Activated naive CD4-positive, alpha-beta T cell (primary cell): ENCODE data around the gene DDX54.
"Not testable (repeated sequence)": the region's sequence is repeated elsewhere in the genome, so short reads cannot be mapped to it uniquely, and the experiment has no call there.

Experiments used
- DNase-seq, 4 experiments: peaks; one replicate each; lab custom pipeline; 2025; lab: John Stamatoyannopoulos, UW

Gene DDX54

DNA sequence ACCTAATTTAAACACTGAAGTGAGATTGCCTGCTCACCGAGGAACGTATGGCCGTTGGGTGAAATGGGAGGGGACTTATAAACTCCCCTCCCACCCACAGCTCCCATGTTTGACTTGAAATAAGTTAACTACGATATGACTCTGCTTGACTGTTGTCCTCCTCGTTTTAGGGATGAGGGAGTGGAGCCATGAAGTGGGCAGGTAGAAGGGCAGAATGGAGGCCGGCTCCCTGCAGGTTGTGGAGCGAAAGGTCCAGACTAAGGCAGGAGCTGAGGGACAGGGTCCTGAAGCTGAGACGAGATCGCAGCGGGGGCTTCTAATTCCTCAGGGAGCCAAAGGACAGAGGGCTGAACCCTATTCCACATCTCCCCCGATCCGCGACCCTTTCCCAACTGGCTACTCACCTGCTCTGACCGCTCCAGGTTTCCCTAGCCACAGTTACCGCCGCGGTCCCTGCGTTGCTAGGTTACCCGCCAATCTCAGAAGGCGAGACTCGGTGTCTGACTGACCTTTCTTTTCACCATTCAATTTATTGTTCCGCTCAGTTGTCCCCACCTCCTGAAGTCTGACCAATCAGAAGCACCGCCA lies 35.4 kb upstream of the DDX54 start:
- no peak for DNase-seq

DNA sequence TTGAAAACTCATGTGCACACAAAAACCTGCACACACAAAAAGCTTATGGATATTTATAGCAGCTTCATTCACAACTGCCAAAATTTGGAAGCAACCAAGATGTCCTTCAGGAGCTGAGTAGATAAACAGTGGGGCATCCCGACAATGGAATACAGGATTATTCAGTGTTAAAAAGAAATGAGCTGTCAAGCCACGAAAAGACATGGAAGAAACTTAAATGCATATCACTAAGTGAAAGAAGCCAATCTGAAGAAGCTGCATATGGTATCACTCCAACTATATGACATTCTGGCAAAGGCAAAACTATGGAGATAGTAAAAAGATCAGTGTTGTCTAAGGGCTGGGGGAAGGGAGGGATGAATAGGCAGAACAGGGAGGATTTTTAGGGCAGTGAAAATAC lies 30.7 kb upstream of the DDX54 start:
- DNase-seq, result no peak

DNA sequence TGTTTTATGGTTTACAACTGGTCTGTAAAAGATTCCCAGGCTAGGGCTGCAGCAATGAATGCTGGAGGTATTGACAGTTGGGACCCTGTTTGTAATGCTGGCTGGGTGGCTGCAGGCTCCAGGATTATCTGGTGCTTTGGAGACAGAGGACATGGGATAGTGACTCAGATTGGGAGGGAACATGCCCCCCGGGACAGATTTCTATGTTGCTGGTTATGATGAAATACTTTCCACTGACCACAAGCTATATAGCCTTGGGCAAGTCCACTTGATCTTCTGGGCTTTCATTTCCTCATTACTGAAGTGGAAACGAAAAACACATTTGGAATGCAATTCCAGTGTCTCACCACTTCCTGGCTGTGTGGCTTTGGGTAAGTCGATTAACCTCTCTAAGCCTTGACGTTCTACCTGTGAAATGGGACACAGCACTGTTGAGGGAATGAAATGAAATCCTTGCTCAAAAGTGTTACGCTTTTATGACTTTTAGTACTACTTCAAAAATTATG lies 29.7 kb upstream of the DDX54 start:
- DNase-seq, result no peak

DNA sequence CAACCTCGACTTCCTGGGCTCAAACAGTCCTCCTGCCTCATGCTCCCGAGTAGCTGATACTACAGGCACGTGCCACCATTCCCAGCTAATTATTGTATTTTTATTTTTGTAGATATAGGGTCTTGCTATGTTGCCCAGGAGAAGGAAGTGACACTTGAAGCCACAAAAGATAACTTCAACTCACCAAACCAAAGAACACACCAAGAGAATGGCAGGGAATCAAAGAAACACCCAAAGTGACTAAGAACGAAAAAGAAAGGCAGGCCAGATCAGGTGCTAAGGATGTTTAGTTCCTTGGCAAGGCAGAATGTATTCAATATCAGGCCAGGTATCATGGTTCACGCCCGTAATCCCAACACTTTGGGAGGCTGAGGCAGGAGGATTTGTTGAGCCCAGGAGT lies 25.9 kb upstream of the DDX54 start:
- no peak for DNase-seq

DNA sequence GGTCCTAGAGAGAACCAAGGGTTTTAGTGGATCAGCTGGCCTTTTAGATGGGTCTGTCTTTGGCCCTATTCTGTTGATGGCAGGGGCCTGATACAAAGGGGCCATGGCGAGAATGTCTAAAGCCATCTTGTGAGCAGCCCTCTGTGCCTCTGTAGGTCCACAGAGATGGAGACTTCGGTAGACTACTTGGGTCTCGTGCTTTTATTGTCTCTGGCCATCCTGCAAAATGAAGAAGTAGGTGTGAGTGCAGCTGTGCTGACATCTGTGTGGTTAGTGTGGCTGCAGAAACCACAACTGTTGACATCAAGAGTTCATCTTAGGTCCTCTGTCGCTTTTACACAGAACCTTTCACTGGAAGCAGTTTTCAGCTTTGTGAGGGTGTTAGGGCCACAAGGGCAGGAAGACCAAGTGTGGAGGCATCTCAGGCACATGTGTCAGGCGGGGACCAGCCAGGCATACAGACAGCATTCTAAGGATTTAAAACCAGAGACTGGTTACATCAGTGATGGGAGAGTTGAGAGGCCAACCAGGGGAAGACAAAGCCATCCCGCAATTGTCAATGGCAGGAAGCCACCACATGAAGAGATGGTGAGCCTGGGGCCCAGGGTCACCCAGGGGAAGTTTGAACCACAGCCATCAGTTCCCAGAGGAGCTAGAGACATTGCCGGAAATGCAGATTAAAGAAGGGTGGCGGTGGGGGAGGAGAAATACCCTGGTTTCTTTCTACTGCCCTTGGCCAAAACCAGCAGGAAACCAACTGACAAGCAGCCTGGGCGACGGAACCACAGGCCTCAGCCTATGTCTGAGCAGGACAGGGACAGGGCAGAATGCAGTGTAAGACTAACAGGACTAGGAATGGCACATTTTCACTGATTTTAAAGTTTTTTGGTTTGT lies 23.0 kb upstream of the DDX54 start:
- peak in 2 of 4 experiments; percentile 16 to 18 for DNase-seq

DNA sequence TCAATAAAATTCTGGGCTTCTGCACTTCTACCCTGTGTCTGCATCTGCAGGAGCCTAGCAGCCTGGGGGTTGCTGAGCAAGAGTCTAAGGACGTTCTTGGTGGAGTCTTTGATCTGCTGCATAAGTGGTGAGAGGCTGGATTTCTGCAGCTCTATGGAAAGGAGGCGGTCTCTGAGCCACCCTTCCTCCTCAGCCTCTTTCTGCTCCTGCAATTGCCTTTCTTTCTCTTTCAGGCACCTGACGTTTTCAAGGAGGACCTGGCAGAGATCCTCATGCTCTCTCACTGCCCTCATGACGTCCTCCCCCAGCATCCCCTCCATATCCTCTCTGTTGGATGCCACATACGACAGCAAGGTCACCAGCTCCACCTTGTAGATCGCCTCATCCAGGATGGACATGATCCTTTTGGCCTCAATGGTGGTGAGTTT lies 22.3 kb upstream of the DDX54 start:
- DNase-seq, result no peak

DNA sequence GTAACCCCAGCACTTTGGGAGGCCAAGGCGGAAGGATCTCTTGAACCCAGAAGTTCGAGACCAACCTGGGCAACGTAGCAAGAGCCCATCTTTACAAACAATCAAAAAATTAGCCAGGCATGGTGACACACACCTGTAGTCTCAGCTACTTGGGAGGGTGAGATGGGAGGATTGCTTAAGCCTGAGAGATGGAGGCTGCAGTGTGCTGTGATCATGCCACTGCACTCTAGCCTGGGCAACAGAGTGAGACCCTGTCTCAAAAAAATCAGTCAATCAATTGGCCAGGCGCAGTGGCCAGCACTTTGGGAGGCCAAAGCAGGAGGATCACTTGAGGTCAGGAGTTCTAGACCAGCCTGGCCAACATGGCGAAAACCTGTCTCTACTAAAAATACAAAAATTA lies 21.5 kb upstream of the DDX54 start:
- not testable (repeated sequence) for DNase-seq

DNA sequence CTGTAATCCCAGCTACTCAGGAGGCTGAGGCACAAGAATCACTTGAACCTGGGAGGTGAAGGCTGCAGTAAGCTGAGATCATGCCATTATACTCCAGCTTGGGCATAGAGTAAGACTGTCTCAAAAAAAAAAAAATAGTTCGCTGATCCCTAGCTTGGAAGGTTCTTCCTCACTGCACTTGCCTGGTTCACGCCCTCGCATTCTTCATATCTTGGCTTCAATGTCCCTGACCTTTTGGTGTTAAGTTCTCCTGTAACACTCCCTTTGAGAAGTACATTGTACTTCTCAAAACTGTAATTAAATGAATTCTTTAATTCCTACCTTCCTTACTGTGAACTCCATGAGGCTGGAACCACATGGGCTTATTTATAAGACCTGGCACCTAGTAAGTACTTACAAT lies 19.5 kb upstream of the DDX54 start:
- DNase-seq, result no peak

DNA sequence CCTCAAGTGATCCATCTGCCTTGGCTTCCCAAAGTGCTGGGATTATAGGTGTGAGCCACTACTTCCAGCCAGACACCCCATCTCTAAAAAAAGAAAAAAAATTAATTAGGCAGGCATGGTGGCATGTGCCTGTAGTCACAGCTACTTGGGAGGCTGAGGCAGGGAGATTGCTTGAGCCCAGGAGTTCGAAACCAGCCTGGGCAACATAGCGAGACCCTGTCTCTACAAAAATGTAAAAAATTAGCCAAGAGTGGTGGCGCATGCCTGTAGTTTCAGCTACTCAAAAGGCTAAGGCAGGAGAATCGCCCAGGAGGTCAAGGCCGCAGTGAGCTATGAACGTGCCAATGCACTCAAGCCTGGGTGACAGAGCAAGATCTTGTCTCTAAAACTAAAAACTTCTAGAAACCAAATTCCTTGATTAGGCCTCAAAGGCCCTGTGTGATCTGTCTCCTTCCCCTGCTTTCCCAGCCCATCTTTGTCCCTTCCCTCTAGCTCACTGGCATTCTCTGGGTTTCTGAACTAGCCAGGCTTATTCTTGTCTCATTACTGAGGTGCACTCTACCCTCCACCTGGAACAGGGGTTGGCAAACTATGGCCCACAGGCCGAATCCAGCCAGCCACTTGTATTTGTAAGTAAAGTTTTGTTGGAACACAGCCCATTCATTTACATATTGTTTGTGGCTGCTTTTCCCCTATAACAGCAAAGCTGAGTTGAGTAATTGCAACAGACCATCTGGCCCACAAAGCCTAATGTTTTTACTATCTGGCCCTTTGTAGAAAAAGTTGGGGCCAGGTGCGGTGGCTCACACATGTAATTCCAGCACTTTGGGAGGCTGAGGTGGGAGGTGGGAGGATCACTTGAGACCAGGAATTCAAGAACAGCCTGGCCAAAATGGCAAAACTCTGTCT lies 18.8 kb upstream of the DDX54 start:
- DNase-seq, result no peak

DNA sequence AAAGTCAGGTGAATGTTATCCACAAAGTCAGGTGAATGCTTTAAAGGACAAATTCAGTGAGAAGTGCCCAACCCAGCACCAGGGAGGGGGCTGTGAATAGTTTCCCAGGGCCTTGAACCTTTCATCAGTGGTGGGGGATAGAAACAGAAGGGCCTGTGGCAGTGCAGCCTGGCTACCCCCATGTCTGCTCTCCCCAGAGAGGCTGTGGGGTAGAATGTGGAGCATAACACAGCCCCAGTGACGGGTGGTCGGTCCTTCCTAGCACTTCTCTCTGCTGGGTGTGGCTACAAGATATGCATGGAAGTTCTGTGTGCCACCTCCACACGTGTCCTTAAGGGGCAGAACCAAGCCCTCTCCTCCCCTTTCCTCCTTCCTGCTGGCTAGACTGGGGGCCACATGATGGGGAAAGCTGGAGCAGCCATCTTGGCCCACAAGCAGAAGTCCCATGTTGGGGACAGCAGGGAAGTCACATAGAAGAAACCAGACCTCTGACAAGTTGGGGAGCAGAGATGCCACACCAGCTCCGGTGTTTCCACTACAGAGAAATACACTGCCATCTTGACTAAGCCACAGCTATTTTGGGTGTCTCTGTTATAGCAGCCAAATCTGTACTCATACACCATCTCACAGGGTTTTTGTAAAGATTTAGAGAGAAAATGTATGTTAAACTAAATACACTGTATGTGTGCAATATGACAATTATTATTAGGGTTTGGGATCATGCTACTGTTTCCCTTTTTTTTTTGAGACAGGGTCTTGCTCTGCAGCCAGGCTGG lies 17.2 kb upstream of the DDX54 start:
- no peak for DNase-seq

DNA sequence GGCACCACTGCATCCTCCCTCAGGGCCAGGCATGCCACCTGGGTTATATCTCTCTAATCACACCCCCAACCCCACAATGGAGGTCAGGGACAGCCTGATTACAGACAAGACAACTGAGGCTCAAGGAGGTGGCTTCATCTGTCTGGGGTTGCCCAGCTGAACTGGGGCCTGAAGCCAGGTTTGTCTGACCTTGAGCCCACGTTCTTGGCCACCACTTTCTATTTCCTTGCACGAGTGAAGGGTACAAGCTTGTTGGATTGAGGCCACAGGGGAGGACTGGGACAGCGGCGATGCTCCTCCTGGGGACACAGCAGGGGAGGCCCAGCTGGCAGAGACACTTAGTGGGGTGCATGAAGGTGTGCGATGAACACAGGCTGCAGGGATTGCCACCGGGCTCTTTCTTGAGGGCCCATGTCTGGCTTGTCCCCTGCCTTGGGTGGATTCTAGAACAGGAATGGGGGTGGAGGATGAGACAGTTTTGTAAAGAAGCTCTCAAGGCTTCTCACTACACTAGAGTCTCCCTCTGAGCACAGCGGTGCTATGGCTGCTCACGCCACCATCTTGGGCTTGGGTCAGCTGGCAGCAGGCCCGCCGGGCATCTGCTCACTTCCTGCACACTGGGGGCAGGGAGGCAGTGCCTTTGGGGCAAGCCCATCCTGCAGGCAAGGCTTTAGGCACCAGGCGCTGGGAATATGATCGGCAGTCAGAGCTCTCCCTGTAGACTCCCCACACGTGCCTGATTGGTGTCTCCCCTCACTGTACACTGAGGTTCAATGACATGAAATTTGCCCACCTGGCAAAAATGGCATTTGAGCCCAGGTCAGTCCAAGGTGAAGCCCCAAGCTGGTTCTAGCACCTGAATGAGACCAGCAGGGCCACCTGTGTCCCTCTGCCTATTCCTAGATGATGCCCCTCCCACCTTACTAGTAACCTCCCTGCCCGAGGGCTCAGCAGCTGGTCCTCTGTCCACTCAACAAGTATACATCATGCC lies 16.2 kb upstream of the DDX54 start:
- DNase-seq, result no peak

DNA sequence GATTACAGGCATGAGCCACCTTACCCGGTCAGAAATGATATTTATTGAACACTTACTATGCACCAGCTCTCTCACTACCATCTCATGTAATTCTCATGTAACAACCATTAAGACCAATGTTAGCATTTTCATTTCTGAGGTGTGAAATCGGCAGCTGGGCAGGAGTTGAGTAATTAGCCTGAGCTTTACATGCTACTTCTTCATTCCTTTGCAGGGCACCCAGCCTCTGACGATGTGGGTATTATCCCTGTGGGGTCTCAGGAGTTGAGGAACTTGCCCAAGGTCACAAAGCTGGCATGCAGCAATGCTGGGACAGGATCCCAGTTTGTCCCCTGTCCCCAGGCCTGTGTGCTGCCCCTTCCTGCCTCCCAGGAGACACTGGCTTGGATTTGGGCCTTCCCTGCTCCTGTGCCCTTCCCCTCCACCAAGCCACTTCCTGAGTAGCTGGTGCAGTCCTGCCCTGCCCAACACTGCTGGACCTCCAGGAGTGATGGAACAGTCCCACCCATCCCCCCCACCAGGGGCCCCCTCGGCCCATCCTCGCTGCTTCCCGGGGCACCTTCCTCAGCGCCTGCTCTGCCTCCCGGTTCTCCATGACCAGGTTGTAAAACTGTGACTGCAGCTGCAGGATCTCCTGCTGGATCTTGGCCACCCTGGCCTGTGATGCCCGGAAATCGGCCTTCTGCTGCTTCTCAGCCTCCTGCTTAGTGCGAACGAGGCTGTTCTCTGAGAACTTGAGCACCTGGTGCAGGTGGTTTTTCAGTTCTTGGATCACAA lies 14.9 kb upstream of the DDX54 start:
- DNase-seq, result no peak

DNA sequence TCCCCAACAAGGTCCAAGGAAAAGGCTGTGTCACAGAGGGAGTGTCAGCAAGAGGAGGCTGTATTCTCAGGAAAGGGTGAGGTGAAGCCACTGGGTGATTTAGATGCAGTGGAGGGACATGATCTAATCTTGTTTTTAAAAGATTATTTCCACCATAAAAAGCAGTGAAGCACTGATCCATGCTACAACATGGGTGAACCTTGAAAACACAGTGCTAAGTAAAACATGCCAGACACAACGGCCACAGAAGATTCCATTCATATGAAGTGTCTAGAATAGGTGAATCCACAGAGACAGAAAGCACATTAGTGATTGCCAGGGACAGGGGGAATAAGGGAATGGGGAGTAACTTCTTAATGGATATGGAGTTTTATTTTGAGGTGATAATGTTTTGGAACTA lies 13.0 kb upstream of the DDX54 start:
- DNase-seq, result no peak

DNA sequence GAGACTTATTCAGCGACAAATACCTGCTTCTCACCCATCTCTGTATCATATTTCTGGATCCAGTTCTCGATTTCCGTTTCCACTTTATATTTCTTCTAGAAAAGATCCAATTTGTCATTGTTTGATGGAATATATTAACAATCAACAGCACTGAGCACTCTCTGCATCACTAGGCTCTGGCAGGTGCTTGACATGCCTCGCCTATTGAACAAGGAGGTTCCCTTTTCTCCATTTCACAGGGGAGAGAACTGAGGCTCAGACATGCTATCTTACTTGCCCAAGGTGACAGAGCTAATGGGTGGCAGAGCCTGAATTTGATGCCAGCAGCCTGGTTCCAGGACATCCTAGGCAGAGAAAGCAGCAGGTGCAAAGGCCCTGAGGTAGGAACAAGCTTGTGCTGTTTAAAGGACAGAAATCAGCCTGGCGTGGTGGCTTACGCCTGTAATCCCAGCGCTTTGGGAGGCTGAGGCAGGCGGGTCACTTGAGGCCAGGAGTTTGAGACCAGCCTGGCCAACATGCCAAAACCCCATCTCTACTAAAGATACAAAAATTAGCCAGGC lies 12.3 kb upstream of the DDX54 start:
- no peak for DNase-seq

DNA sequence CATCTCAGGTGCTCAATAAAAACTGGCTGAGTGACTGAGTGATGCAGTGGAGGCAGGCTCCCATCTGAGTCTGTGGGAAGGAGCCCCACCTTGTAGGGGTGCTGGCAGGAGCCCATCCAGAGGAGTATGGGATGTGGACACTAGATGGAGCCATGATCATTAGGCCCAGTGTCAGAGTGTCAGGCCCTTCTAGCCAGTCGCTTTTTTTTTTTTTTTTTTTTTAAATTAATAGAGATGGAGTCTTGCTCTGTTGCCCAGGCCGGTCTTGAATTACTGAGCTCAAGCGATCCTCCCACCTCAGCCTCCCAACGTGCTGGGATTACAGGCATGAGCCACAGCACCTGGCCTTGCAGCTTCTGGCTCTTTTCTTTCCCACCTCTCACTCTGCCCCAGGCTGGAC lies 11.7 kb upstream of the DDX54 start:
- peak in 1 of 4 experiments; percentile 21 for DNase-seq

DNA sequence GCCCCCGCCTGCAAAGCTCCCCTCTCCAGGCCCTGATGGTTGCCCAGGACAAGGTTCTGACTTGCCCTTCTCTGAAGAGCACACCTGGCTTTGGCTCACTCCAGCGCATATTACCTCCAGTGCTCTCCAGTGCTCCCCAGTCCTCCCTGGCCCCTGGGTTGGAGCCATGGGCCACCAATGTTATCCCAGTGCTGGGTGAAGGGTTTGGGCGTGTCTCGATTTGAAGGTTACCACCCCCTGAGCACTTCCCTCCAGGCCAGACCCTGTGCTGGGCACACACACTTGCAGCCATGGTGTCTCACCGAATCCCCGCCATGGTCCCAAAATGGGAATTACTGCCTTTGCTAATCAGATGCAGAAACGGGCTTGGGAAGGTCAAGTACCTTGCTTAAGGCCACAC lies 11.3 kb upstream of the DDX54 start:
- no peak for DNase-seq

DNA sequence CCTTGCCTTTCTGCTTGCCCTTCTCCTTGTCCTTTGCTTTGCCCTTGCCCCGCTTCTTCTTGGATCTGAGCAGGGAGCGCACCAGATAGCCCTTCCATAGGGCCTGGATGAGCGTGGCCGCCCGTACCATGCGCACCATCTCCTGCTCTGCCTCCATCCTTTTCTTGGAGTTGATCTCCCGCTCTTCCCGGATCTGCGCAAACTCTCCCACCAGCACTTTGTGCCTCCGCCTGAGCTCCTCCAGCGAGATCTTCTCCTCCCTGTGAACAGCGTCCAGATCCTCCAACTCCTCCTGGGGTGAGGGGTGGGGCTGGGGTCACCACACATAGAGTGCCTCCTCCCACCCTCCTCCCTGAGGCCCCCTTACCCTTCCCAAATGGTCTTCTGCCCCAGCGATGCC lies 10.3 kb upstream of the DDX54 start:
- no peak for DNase-seq

DNA sequence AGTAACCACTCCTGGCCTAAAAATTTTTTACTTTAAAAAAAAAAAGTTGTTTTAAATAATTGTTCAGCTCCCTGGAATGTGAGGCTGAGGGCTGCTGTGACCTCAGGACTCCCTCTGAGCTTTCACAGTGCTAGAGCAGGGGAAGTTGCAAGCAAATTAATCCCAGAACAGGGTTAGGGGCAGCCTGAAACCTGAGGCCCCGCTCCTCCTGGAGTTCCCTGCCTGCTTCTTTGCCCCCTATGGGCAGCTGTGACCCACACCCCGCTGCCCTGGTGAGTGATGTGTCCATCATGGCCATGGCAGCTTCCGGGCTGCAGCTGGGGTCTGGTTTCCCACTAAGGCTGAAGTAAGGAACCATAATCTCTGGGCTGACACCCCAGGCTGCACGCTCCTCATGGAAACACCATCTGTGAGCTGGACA lies 9.7 kb upstream of the DDX54 start:
- DNase-seq, result no peak

DNA sequence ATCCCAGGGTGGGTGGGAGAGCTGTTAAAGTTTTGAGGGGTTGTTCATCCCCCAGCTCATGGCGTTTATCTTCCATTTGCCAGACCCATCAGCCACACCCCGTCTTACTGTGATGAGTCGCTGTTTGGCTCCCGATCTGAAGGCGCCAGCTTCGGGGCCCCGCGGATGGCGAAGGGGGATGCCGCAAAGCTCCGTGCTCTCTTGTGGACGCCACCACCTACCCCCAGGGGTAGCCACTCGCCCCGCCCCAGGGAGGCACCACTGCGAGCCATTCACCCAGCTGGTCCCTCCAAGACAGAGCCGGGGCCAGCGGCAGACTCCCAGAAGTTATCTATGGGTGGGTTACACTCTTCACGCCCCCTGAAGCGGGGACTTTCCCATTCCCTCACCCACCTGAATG lies 5.9 kb upstream of the DDX54 start:
- DNase-seq, result no peak
